Stimulated activated CD8-positive, alpha-beta memory T cell treated with anti-CD3 and anti-CD28 coated beads, Interleukin-2, amount 100 ng/mL, for 1 hour (primary cell): ENCODE data around the gene PTPRO.

Experiments used
- DNase-seq, 2 donors: peaks; one replicate each; pipeline ENCODE4 v3.0.0-alpha.2; 2020; ENCODE audit warnings: low read depth in 2 of 2

PTPRO gene

GRCh38 chr12:15558915-15559528, 236.7 kb downstream of the PTPRO start:
- no peak for DNase-seq

- DNase-seq = no peak
Observed at GRCh38 chr12:15561396-15561795, 239.1 kb downstream of the PTPRO start.

GRCh38 chr12:15562263-15562662, 240.0 kb downstream of the PTPRO start:
- DNase-seq = no peak

GRCh38 chr12:15563663-15564062, 241.4 kb downstream of the PTPRO start:
- no peak for DNase-seq

- DNase-seq = no peak
Observed at GRCh38 chr12:15574353-15574752, 252.0 kb downstream of the PTPRO start.

- no peak for DNase-seq
Observed at GRCh38 chr12:15575671-15576541, 253.6 kb downstream of the PTPRO start.

- DNase-seq = no peak
Observed at GRCh38 chr12:15580431-15580830, 258.1 kb downstream of the PTPRO start.

- DNase-seq = no peak
Observed at GRCh38 chr12:15581006-15581405, 258.7 kb downstream of the PTPRO start.

- DNase-seq = no peak
Observed at GRCh38 chr12:15583804-15584203, 261.5 kb downstream of the PTPRO start.

GRCh38 chr12:15584366-15585041, 262.2 kb downstream of the PTPRO start:
- DNase-seq = no peak

- DNase-seq = no peak
Observed at GRCh38 chr12:15589328-15590032, 267.2 kb downstream of the PTPRO start.

GRCh38 chr12:15590180-15590826, 268.0 kb downstream of the PTPRO start:
- no peak for DNase-seq

- DNase-seq = no peak
Observed at GRCh38 chr12:15591811-15592210, 269.5 kb downstream of the PTPRO start.

GRCh38 chr12:15592934-15593333, 270.6 kb downstream of the PTPRO start:
- DNase-seq = no peak

GRCh38 chr12:15596174-15596573, 273.9 kb downstream of the PTPRO start:
- DNase-seq = no peak

GRCh38 chr12:15597125-15597830, 275.0 kb downstream of the PTPRO start:
- no peak for DNase-seq

- DNase-seq = no peak
Observed at GRCh38 chr12:15599266-15600037, 277.1 kb downstream of the PTPRO start.

- no peak for DNase-seq
Observed at GRCh38 chr12:15600223-15600935, 278.1 kb downstream of the PTPRO start.

- DNase-seq = no peak
Observed at GRCh38 chr12:15601210-15601800, 279.0 kb downstream of the PTPRO start.
